IMR-90 (cell line): ENCODE measurements around the gene ZKSCAN1. TPM values are rescaled to one million over a fixed set of nuclear protein-coding genes. Genes with fewer than 3 reads are reported as not detected.
"Not testable (repeated sequence)": the region's sequence is repeated elsewhere in the genome, so short reads cannot be mapped to it uniquely, and the experiment has no call there.

Source experiments
- ATAC-seq: fragments of 200-7000 bp; cut with Tn5 transposase; 2 replicates; pipeline ENCODE4 v1.9.1; 2020; ENCODE audit warnings: low read depth, mild to moderate bottlenecking, moderate library complexity
- BruUV-seq: library from RNA; stranded (reverse); fragments of 400-500 nt; replicated peaks from 2 replicates; lab custom pipeline; 2021; lab: Mats Ljungman, UMichigan
- CTCF ChIA-PET: fragments of 300-600 bp; formaldehyde crosslinking; extraction: SDS; loops from one replicate; lab custom pipeline; 2021; ENCODE audit warnings: antibody characterized with exemption; lab: Yijun Ruan, JAX
- POLR2A ChIA-PET: fragments of 300-600 bp; sonication (Branson Sonifier 250); formaldehyde crosslinking; loops from one replicate; lab custom pipeline; 2022; ENCODE audit warnings: antibody characterized with exemption; ENCODE audit not compliant: unreplicated experiment; lab: Charles Lee
- DNase-seq: peaks from one replicate; pipeline ENCODE4 v3.0.0; 2013
- H2AFZ ChIP-seq: replicated peaks from 2 replicates; pipeline ENCODE3; 2013; ENCODE audit warnings: low read length, mild to moderate bottlenecking; ENCODE audit not compliant: poor library complexity
- H2AK5ac ChIP-seq: 2 replicates; pipeline ENCODE4 v1.6.1; 2013; ENCODE audit warnings: low read depth, low read length, inconsistent platforms
- H2AK9ac ChIP-seq: replicated peaks from 2 replicates; pipeline ENCODE3; 2013; ENCODE audit warnings: mild to moderate bottlenecking, low read depth, low read length, moderate library complexity; ENCODE audit not compliant: poor library complexity
- H2BK120ac ChIP-seq: 2 replicates; pipeline ENCODE4 v1.6.1; 2013; ENCODE audit warnings: low read depth, low read length, inconsistent platforms
- H2BK15ac ChIP-seq: 3 replicates; pipeline ENCODE4 v1.6.1; 2013; ENCODE audit warnings: low read depth, low read length, inconsistent platforms
- H2BK20ac ChIP-seq: 2 replicates; pipeline ENCODE4 v1.6.1; 2013; ENCODE audit warnings: low read depth, mild to moderate bottlenecking, inconsistent platforms, low read length, moderate library complexity
- H2BK5ac ChIP-seq: 2 replicates; pipeline ENCODE4 v1.6.1; 2013; ENCODE audit warnings: mild to moderate bottlenecking, low read depth, low read length, inconsistent platforms; ENCODE audit not compliant: poor library complexity, severe bottlenecking
- H3K14ac ChIP-seq: replicated peaks from 2 replicates; pipeline ENCODE4 v1.6.1; 2013; ENCODE audit warnings: low read depth, low read length, inconsistent platforms
- H3K18ac ChIP-seq: 2 replicates; pipeline ENCODE4 v1.6.1; 2013; ENCODE audit warnings: low read depth, low read length, control low read depth
- H3K23ac ChIP-seq: 2 replicates; pipeline ENCODE4 v1.6.1; 2013; ENCODE audit warnings: low read depth, low read length, inconsistent platforms
- H3K27ac ChIP-seq: 2 replicates; pipeline ENCODE4 v1.5.1; 2013; ENCODE audit warnings: mild to moderate bottlenecking, control low read depth, low read length; ENCODE audit not compliant: insufficient read depth
- H3K27me3 ChIP-seq: 2 replicates; pipeline ENCODE4 v1.6.1; 2013; ENCODE audit warnings: low read length; ENCODE audit not compliant: control insufficient read depth, insufficient read depth
- H3K36me3 ChIP-seq: 2 replicates; pipeline ENCODE4 v1.6.1; 2013; ENCODE audit warnings: low read length, mixed read lengths; ENCODE audit not compliant: control insufficient read depth, insufficient read depth
- H3K4ac ChIP-seq: 2 replicates; pipeline ENCODE4 v1.6.1; 2013; ENCODE audit warnings: low read depth, low read length, inconsistent platforms
- H3K4me1 ChIP-seq: 2 replicates; pipeline ENCODE4 v1.6.1; 2013; ENCODE audit warnings: low read length, mixed read lengths; ENCODE audit not compliant: control insufficient read depth, insufficient read depth
- H3K4me2 ChIP-seq: 2 replicates; pipeline ENCODE4 v1.6.1; 2013; ENCODE audit warnings: low read depth, mild to moderate bottlenecking, control low read depth, low read length, moderate library complexity
- H3K4me3 ChIP-seq: 2 replicates; pipeline ENCODE4 v1.5.1; 2013; ENCODE audit warnings: low read depth, mild to moderate bottlenecking, control low read depth, low read length, moderate library complexity; ENCODE audit not compliant: insufficient read depth
- H3K56ac ChIP-seq: 2 replicates; pipeline ENCODE4 v1.6.1; 2013; ENCODE audit warnings: low read length, inconsistent platforms; ENCODE audit not compliant: insufficient read depth; ENCODE audit errors: extremely low read depth
- H3K79me1 ChIP-seq, 2 experiments: 2 replicates each; pipeline ENCODE4 v1.6.1; 2013; ENCODE audit warnings: low read length in 2 of 2, inconsistent platforms in 1 of 2, low read depth in 1 of 2
- H3K9ac ChIP-seq: 2 replicates; pipeline ENCODE4 v1.6.1; 2013; ENCODE audit warnings: low read depth, low read length, control low read depth
- H3K9me1 ChIP-seq: 2 replicates; pipeline ENCODE4 v1.6.1; 2013; ENCODE audit warnings: low read length, inconsistent platforms; ENCODE audit not compliant: insufficient read depth
- H3K9me3 ChIP-seq: 2 replicates; pipeline ENCODE4 v1.6.1; 2013; ENCODE audit warnings: low read length; ENCODE audit not compliant: control insufficient read depth, insufficient read depth
- H4K20me1 ChIP-seq: 2 replicates; pipeline ENCODE4 v1.6.1; 2013; ENCODE audit warnings: low read length, inconsistent platforms; ENCODE audit not compliant: insufficient read depth
- H4K5ac ChIP-seq: 2 replicates; pipeline ENCODE4 v1.6.1; 2013; ENCODE audit warnings: mild to moderate bottlenecking, low read depth, low read length, control low read depth
- H4K8ac ChIP-seq, 2 experiments: 2 replicates each; pipeline ENCODE4 v1.6.1; 2013; ENCODE audit warnings: low read depth in 2 of 2, low read length in 2 of 2, control low read depth in 1 of 2, inconsistent platforms in 1 of 2
- H4K91ac ChIP-seq: 2 replicates; pipeline ENCODE4 v1.6.1; 2013; ENCODE audit warnings: low read depth, low read length, inconsistent platforms; ENCODE audit not compliant: insufficient read depth
- WGBS, 2 experiments: methylation state at CpG; one replicate each; pipeline versions ENCODE4 v1.1.5 to v1.1.7; 2013; ENCODE audit warnings: missing lambda C conversion rate in 2 of 2; ENCODE audit not compliant: insufficient read length in 1 of 2; ENCODE audit errors: extremely low coverage in 2 of 2; 5-methylcytosine and 5-hydroxymethylcytosine counted together
- dilution Hi-C: fragments of 300-500 bp; cut with HindIII; formaldehyde crosslinking; loops from one replicate; pipeline ENCODE4 v1.14.3; 2018; ENCODE audit warnings: low sequenced_read_pairs; ENCODE audit not compliant: unreplicated experiment
- in situ Hi-C: fragments of 300-500 bp; cut with MboI; formaldehyde crosslinking; loops from 3 replicates; pipeline ENCODE4 v1.14.3; 2019; ENCODE audit warnings: low sequenced_read_pairs, inconsistent platforms, mixed read lengths
- intact Hi-C: fragments of 100-400 bp; cut with micrococcal nuclease; formaldehyde crosslinking; loops from 2 replicates; pipeline ENCODE4 v1.10.0; 2022
- polyA plus RNA-seq, 3 experiments: library from polyadenylated mRNA; depleted of rRNA; stranded (reverse); fragments of >200 nt; gene quantifications; 2 replicates each; pipeline ENCODE4 v1.2.3, GENCODE V29; 2012; ENCODE audit warnings: low replicate concordance in 1 of 3
- total RNA-seq: library from RNA; depleted of rRNA; stranded (reverse); fragments of >200 nt; gene quantifications from 2 replicates; pipeline ENCODE4 v1.2.3, GENCODE V29; 2012

Gene ZKSCAN1
- total and polyA plus RNA-seq, 2 of the 4 experiments (the other 2 are of a cell fraction), result 13.7 to 40.7 TPM

DNA sequence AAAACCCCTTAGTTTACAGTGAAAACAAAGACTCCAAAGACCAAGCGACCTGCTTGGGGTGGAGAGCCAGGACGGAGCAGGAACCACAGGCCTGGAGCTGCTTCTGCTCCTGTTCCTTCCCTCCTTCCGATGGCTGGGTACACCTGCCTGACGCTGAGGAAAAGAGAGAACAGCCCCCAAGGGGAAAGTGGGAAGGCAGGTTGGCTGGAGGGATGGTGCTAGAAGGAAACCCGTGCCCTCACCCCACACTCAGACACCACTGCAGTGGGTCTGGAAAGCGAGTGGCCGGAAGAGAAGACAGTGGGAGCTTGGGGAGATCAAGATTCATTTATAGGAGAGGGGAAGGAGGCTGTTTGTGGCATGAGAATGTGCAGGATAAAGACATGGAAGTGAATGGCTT is 34.3 kb upstream of the ZKSCAN1 start:
- 100% methylated on average over 1 of the region's 7 CpGs; no CpG with 5 or more reads in 1 of the 2 experiments for WGBS, 2 experiments
- H3K4ac ChIP-seq, ATAC-seq, H3K9me3 ChIP-seq, H3K23ac ChIP-seq, H3K4me2 ChIP-seq, H2BK15ac ChIP-seq, H2BK20ac ChIP-seq, H2AK9ac ChIP-seq, H2AK5ac ChIP-seq, H3K18ac ChIP-seq, H2BK120ac ChIP-seq, H2BK5ac ChIP-seq, H4K8ac ChIP-seq, H3K79me1 ChIP-seq, H4K91ac ChIP-seq, CTCF ChIA-PET, H3K4me1 ChIP-seq, dilution Hi-C loops, H3K14ac ChIP-seq, H3K9me1 ChIP-seq, H3K27ac ChIP-seq, DNase-seq, H3K9ac ChIP-seq, H3K4me3 ChIP-seq, H3K36me3 ChIP-seq, intact Hi-C loops, H4K5ac ChIP-seq, POLR2A ChIA-PET, H2AFZ ChIP-seq, H3K56ac ChIP-seq, H4K20me1 ChIP-seq, BruUV-seq: not testable (repeated sequence)
- in situ Hi-C loops, result loop anchor here (25.0 kb wide), 1 partner anchor 1306 kb away; no protein-coding TSS in a partner anchor
- peaks cover 17% of the 10 kb centered on the region for H3K27me3 ChIP-seq
